ENCODE measurements around the gene IVL. TPM values are rescaled to one million over a fixed set of nuclear protein-coding genes. Genes with fewer than 3 reads are reported as not detected.

Gene IVL
- total and polyA plus RNA-seq, 4 donors: 0.02 TPM; not detected in 3

DNA sequence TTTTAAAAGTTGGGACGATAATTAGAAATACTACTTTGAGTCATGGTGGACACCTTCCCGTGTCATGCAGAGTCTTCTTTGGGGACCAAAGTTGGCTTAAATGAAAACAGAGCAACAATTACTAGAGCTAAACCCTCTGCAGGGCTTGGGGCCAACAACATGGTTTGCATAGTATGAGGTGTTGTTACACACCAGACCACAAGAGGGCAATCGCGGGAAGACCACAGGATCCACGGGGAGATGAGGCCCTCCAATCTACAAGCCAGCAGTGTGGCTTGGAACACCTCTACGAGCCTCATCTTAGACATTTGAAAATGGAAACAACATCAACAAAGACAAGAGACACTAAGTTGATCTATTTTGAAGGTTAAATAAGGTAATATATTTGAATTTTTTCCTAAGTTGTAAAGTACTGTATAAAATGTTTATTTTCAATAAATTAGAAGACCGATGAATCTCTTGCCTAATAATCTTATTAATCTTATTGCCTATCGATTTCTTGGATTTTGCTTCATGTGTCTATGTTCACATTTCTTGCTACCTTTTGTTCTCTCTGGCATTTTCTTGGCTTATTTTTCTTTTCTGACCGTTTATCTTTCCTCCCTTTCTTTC lies 38.4 kb upstream of the IVL start:
- no peak overlapping the region for H3K4me3 ChIP-seq (ENCODE audit: low read depth in 1 of 3, low read length in 3 of 3)
- DNase-seq (ENCODE audit: low spot score): peak; percentile 67
- no peaks in the 10 kb centered on the region for H3K9me3 ChIP-seq (ENCODE audit: control insufficient read depth in 4 of 4, low read length in 3 of 4)
- TF ChIP-seq RAD21 (IDR thresholded peaks at IDR 0.05) (peak; percentile 71 to 80), JUND (IDR thresholded peaks at IDR 0.05) (no peak)
- TF ChIP-seq, protein P1, sequence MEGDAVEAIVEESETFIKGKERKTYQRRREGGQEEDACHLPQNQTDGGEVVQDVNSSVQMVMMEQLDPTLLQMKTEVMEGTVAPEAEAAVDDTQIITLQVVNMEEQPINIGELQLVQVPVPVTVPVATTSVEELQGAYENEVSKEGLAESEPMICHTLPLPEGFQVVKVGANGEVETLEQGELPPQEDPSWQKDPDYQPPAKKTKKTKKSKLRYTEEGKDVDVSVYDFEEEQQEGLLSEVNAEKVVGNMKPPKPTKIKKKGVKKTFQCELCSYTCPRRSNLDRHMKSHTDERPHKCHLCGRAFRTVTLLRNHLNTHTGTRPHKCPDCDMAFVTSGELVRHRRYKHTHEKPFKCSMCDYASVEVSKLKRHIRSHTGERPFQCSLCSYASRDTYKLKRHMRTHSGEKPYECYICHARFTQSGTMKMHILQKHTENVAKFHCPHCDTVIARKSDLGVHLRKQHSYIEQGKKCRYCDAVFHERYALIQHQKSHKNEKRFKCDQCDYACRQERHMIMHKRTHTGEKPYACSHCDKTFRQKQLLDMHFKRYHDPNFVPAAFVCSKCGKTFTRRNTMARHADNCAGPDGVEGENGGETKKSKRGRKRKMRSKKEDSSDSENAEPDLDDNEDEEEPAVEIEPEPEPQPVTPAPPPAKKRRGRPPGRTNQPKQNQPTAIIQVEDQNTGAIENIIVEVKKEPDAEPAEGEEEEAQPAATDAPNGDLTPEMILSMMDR (IDR thresholded peaks at IDR 0.05; ENCODE audit: low read depth, low read length, missing input control): peak; percentile 66
- no peaks in the 10 kb centered on the region for H3K36me3 ChIP-seq (ENCODE audit: control insufficient read depth in 4 of 4, insufficient read depth in 3 of 4, low read depth in 1 of 4, low read length in 3 of 4)
- no peaks in the 10 kb centered on the region for H3K4me1 ChIP-seq (ENCODE audit: control insufficient read depth in 4 of 4, insufficient read depth in 4 of 4, low read length in 3 of 4)
- WGBS: 29% methylated on average over 9 of the region's 9 CpGs
- no peak overlapping the region for H3K27ac ChIP-seq (ENCODE audit: low read depth in 1 of 2, low read length in 2 of 2)
- H3K9ac ChIP-seq (ENCODE audit: low read depth in 1 of 2, low read length in 2 of 2): no peak overlapping the region
- H3K27me3 ChIP-seq (ENCODE audit: control insufficient read depth in 4 of 4, insufficient read depth in 4 of 4, low read length in 3 of 4): no peaks in the 10 kb centered on the region

DNA sequence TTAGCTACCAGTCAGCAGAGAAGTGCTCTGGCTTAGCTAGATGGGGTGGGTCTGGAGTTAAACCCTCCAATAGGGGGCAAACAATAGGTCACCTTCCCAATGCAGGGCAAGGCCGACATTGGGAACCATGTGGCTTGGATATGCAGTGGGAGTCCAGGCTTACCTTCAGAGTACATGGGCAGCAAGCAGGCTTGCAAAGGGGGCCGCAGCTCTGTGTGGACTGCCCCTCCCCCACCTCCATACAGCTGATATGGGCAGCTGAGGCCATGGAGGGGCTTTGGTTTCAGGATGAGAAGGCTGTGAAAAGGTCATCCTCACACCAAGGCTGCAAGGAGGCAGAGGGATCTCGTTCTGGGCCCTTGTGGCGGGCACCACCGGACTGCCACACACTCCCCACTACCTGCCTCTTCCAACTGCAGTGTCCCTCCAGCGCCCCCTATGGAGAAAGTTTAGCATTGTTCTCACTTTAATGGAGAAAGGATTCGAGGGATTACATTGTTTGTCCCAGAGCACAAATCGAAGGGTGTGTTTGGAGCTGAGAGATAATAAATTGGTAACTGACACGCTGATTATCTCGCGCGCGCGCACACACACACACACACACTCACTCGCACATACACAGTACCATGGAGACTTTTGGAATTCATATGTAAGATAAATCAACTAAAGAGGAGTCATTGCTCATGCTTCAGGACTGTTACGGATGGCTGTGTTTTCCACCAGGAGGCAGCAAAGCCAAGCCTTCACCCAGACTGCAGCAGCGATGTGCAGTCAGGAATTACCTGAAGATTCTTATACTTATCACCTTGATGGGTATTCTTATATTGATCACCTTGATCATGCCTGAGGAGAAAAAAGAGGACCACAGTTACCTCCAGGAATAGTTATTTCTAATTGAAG lies 37.3 kb upstream of the IVL start:
- no peak for DNase-seq (ENCODE audit: low spot score)
- no peaks in the 10 kb centered on the region for H3K4me1 ChIP-seq (ENCODE audit: control insufficient read depth in 4 of 4, insufficient read depth in 4 of 4, low read length in 3 of 4)
- no peaks in the 10 kb centered on the region for H3K9me3 ChIP-seq (ENCODE audit: control insufficient read depth in 4 of 4, low read length in 3 of 4)
- H3K27ac ChIP-seq (ENCODE audit: low read depth in 1 of 2, low read length in 2 of 2): no peak overlapping the region
- H3K9ac ChIP-seq (ENCODE audit: low read depth in 1 of 2, low read length in 2 of 2): no peak overlapping the region
- TF ChIP-seq, protein P1 (IDR thresholded peaks at IDR 0.05; ENCODE audit: low read depth, low read length, missing input control): peak; percentile 45
- TF ChIP-seq YY1 (IDR thresholded peaks at IDR 0.05) (no peak), RAD21 (IDR thresholded peaks at IDR 0.05) (peak; percentile 78 to 85)
- no peaks in the 10 kb centered on the region for H3K27me3 ChIP-seq (ENCODE audit: control insufficient read depth in 4 of 4, insufficient read depth in 4 of 4, low read length in 3 of 4)
- no peak overlapping the region for H3K4me3 ChIP-seq (ENCODE audit: low read depth in 1 of 3, low read length in 3 of 3)
- no peaks in the 10 kb centered on the region for H3K36me3 ChIP-seq (ENCODE audit: control insufficient read depth in 4 of 4, insufficient read depth in 3 of 4, low read depth in 1 of 4, low read length in 3 of 4)
- WGBS: 42% methylated on average over 17 of the region's 17 CpGs

DNA sequence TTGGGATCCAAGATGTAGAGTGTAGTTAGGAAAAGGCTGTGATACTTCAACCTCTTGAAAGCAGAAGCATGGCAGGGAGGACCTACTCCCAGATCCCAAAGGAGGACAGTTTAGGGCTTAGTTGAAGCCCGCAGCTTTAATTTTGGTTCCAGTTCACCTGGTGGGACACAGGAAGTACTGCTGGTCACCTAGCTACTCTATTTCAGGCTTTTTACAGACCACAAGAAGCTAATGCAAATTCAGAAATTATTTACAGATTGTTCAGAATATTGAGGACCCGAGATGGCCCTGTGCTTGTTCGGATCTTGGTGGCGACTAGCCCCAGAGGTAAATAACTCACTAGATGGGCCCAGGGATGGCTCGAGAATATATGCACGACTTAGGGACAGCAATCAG lies 36.6 kb upstream of the IVL start:
- 87% methylated on average over 6 of the region's 6 CpGs for WGBS
- peaks cover 0 to 4% (median 0%) of the 10 kb centered on the region in 4 donors for H3K4me1 ChIP-seq (ENCODE audit: control insufficient read depth in 4 of 4, insufficient read depth in 4 of 4, low read length in 3 of 4)
- no peak overlapping the region for H3K9ac ChIP-seq (ENCODE audit: low read depth in 1 of 2, low read length in 2 of 2)
- H3K27me3 ChIP-seq (ENCODE audit: control insufficient read depth in 4 of 4, insufficient read depth in 4 of 4, low read length in 3 of 4): no peaks in the 10 kb centered on the region
- no peak for TF ChIP-seq EGR1 (IDR thresholded peaks at IDR 0.05; ENCODE audit: low read depth in 2 of 2)
- TF ChIP-seq HNF4A (conservative IDR thresholded peaks at IDR 0.05): no peak
- TF ChIP-seq, protein P2, sequence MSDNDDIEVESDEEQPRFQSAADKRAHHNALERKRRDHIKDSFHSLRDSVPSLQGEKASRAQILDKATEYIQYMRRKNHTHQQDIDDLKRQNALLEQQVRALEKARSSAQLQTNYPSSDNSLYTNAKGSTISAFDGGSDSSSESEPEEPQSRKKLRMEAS (IDR thresholded peaks at IDR 0.05): no peak
- no peaks in the 10 kb centered on the region for H3K9me3 ChIP-seq (ENCODE audit: control insufficient read depth in 4 of 4, low read length in 3 of 4)
- no peak for DNase-seq (ENCODE audit: low spot score)
- no peaks in the 10 kb centered on the region for H3K36me3 ChIP-seq (ENCODE audit: control insufficient read depth in 4 of 4, insufficient read depth in 3 of 4, low read depth in 1 of 4, low read length in 3 of 4)
- no peak overlapping the region for H3K27ac ChIP-seq (ENCODE audit: low read depth in 1 of 2, low read length in 2 of 2)
- H3K4me3 ChIP-seq (ENCODE audit: low read depth in 1 of 3, low read length in 3 of 3): no peak overlapping the region

Data from liver (tissue), 9 donors.